SK-N-SH (cell line): ENCODE results near the gene IGDCC3. TPM values are rescaled to one million over a fixed set of nuclear protein-coding genes. Genes with fewer than 3 reads are reported as not detected.

Experiments
- CTCF ChIA-PET: fragments of 300-600, 350-600 bp; formaldehyde crosslinking; extraction: SDS; loops from one replicate; lab custom pipeline; 2021; lab: Yijun Ruan, JAX
- POLR2A ChIA-PET: fragments of 350-600 bp; sonication (Branson Sonifier 250); formaldehyde crosslinking; extraction: SDS; loops from one replicate; lab custom pipeline; 2020; ENCODE audit warnings: antibody characterized with exemption, inconsistent platforms; lab: Yijun Ruan, JAX
- DNase-seq: peaks from one replicate; pipeline ENCODE4 v3.0.0; 2012
- H2AFZ ChIP-seq: fragments of 200-600 bp; sonication (generic); 2 replicates; pipeline ENCODE4 v1.8.1; 2016; ENCODE audit warnings: antibody characterized with exemption, mild to moderate bottlenecking, low read depth
- H3F3A ChIP-seq: fragments of 200-600 bp; sonication (generic); replicated peaks from 2 replicates; pipeline ENCODE3; 2016; ENCODE audit warnings: antibody characterized with exemption, mild to moderate bottlenecking; ENCODE audit not compliant: insufficient read depth
- H3K27ac ChIP-seq, 2 experiments: fragments of 200-500 bp in 1 of 2; fragments of 200-600 bp in 1 of 2; sonication (Bioruptor generic) in 1 of 2; sonication (generic), shearing (Covaris generic) in 1 of 2; 2 replicates each; pipeline versions ENCODE4 v1.5.1 to v1.6.1; 2014 to 2016; ENCODE audit warnings: low read depth in 2 of 2, inconsistent platforms in 1 of 2, low read length in 1 of 2, mild to moderate bottlenecking in 1 of 2, mixed read lengths in 1 of 2
- H3K27me3 ChIP-seq: fragments of 200-600 bp; sonication (generic), shearing (Covaris generic); 2 replicates; pipeline ENCODE4 v1.6.1; 2016; ENCODE audit warnings: mixed run types; ENCODE audit not compliant: insufficient read depth
- H3K36me3 ChIP-seq, 2 experiments: fragments of 200-500 bp in 1 of 2; fragments of 200-600 bp in 1 of 2; sonication (Bioruptor generic) in 1 of 2; sonication (generic) in 1 of 2; replicated peaks in 1 of 2; 2 replicates each; pipeline versions ENCODE3 to v1.5.1; 2014 to 2016; ENCODE audit warnings: low read length in 1 of 2, mild to moderate bottlenecking in 1 of 2; ENCODE audit not compliant: insufficient read depth in 2 of 2, control insufficient read depth in 1 of 2
- H3K4me1 ChIP-seq, 2 experiments: fragments of 200-500 bp in 1 of 2; fragments of 200-600 bp in 1 of 2; sonication (Bioruptor generic) in 1 of 2; sonication (generic), shearing (Covaris generic) in 1 of 2; 2 replicates each; pipeline versions ENCODE4 v1.5.1 to v1.6.1; 2014 to 2016; ENCODE audit warnings: low read depth in 1 of 2, low read length in 1 of 2, mixed run types in 1 of 2; ENCODE audit not compliant: insufficient read depth in 2 of 2, control insufficient read depth in 1 of 2
- H3K4me2 ChIP-seq: fragments of 200-600 bp; sonication (generic), shearing (Covaris generic); 2 replicates; pipeline ENCODE4 v1.6.1; 2017; ENCODE audit warnings: mixed run types
- H3K4me3 ChIP-seq, 2 experiments: fragments of 200-500 bp in 1 of 2; fragments of 200-600 bp in 1 of 2; sonication (Bioruptor generic) in 1 of 2; sonication (generic), shearing (Covaris generic) in 1 of 2; 2 replicates each; pipeline versions ENCODE4 v1.5.1 to v1.8.1; 2014 to 2016; ENCODE audit warnings: low read depth in 2 of 2, inconsistent platforms in 1 of 2, low read length in 1 of 2, mild to moderate bottlenecking in 1 of 2, mixed read lengths in 1 of 2, moderate library complexity in 1 of 2
- H3K79me2 ChIP-seq: fragments of 200-600 bp; sonication (generic); 2 replicates; pipeline ENCODE4 v1.8.1; 2017; ENCODE audit warnings: mild to moderate bottlenecking; ENCODE audit not compliant: insufficient read depth
- H3K9ac ChIP-seq: fragments of 200-600 bp; sonication (generic); 2 replicates; pipeline ENCODE4 v1.6.1; 2017; ENCODE audit warnings: mixed run types
- H3K9me2 ChIP-seq: fragments of 200-600 bp; sonication (generic); 2 replicates; pipeline ENCODE4 v1.6.1; 2017; ENCODE audit warnings: mixed run types
- H3K9me3 ChIP-seq: fragments of 200-600 bp; sonication (generic); 2 replicates; pipeline ENCODE4 v1.6.1; 2017; ENCODE audit warnings: mixed run types, mild to moderate bottlenecking, moderate library complexity
- H4K20me1 ChIP-seq: fragments of 200-600 bp; sonication (generic); 2 replicates; pipeline ENCODE4 v1.6.1; 2017; ENCODE audit warnings: mild to moderate bottlenecking, mixed run types; ENCODE audit not compliant: insufficient read depth
- CHD2 ChIP-seq: fragments of 150-350 bp; IDR thresholded peaks from 2 replicates; pipeline ENCODE4 v1.6.1; 2018; ENCODE audit warnings: low read length; ENCODE audit not compliant: partially characterized antibody
- ELF1 ChIP-seq: IDR thresholded peaks from 2 replicates; pipeline ENCODE4 v1.4.0; 2012
- EP300 ChIP-seq, 2 experiments: IDR thresholded peaks; 2 replicates each; pipeline versions ENCODE4 v1.4.0 to v1.6.1; 2012; ENCODE audit warnings: borderline replicate concordance in 1 of 2, low read depth in 1 of 2, low read length in 1 of 2
- EZH2phosphoT487 ChIP-seq: fragments of 200-600 bp; sonication (generic); IDR thresholded peaks from 2 replicates; pipeline ENCODE4 v1.6.1; 2017; ENCODE audit warnings: low read depth, mixed run types, mild to moderate bottlenecking, antibody characterized with exemption, moderate library complexity, borderline replicate concordance
- GATA2 ChIP-seq: sonication (generic); formaldehyde crosslinking; IDR thresholded peaks from 2 replicates; pipeline ENCODE4 v1.5.0; 2020; ENCODE audit warnings: mild to moderate bottlenecking, missing genetic modification reagents
- IRF3 ChIP-seq: fragments of 150-350 bp; IDR thresholded peaks from 2 replicates; pipeline ENCODE4 v1.6.1; 2016; ENCODE audit warnings: mild to moderate bottlenecking, low read depth, low read length
- RFX5 ChIP-seq: IDR thresholded peaks from 2 replicates; pipeline ENCODE4 v1.6.1; 2012; ENCODE audit warnings: mild to moderate bottlenecking, improper control_type of control experiment, low read length
- RXRA ChIP-seq: IDR thresholded peaks from 2 replicates; pipeline ENCODE4 v1.4.0; 2012; ENCODE audit warnings: low read depth, mild to moderate bottlenecking, borderline replicate concordance
- YY1 ChIP-seq: IDR thresholded peaks from 2 replicates; pipeline ENCODE4 v1.4.0; 2012; ENCODE audit warnings: low read depth, mild to moderate bottlenecking
- ZBTB33 ChIP-seq: IDR thresholded peaks from 2 replicates; pipeline ENCODE4 v1.4.0; 2012; ENCODE audit warnings: low read depth, borderline replicate concordance
- WGBS: methylation state at CpG from one replicate; pipeline ENCODE4 v1.1.6; 2017; ENCODE audit warnings: low lambda C conversion rate; 5-methylcytosine and 5-hydroxymethylcytosine counted together
- polyA plus RNA-seq, 3 experiments: library from polyadenylated mRNA; depleted of rRNA; stranded (reverse); fragments of >200 nt; gene quantifications; 2 replicates each; pipeline ENCODE4 v1.2.3, GENCODE V29; 2012

Gene IGDCC3
- polyA plus RNA-seq, 1 of the 3 experiments (the other 2 are of a cell fraction): 0.43 TPM

GRCh38 chr15:65396965-65397317, 19.1 kb upstream of the IGDCC3 start:
- Histone ChIP-seq H3F3A (no peaks in the 10 kb centered on the region), H3K27me3 (peaks cover 29% of the 10 kb centered on the region), H3K4me1 (peaks cover 0 to 14% of the 10 kb centered on the region in 2 experiments; a peak in 1 of 4 replicates), H3K4me2 (no peak overlapping the region), H3K9me3 (no peaks in the 10 kb centered on the region), H3K36me3 (no peaks in the 10 kb centered on the region), H2AFZ (no peak overlapping the region), H3K9ac (no peak overlapping the region), H4K20me1 (no peaks in the 10 kb centered on the region), H3K4me3 (no peak overlapping the region), H3K9me2 (no peaks in the 10 kb centered on the region), H3K27ac (no peak overlapping the region), H3K79me2 (no peaks in the 10 kb centered on the region)
- WGBS: 67% methylated on average over 10 of the region's 10 CpGs
- TF ChIP-seq ZBTB33 (no peak), EP300 (IDR thresholded peaks at IDR 0.05; ENCODE audit: borderline replicate concordance in 1 of 2, low read depth in 1 of 2, low read length in 1 of 2) (no peak), YY1 (no peak), GATA2 (no peak), RXRA (no peak), ELF1 (no peak), CHD2 (no peak), EZH2phosphoT487 (no peak)
- CTCF ChIA-PET: interaction anchor here (2.2 to 37.1 kb wide), 3 partner anchors 11 to 74 kb away, joined by 5 to 969 read pairs (median 60); no protein-coding TSS in a partner anchor
- no peak for DNase-seq
- POLR2A ChIA-PET: no interaction called here

- Histone ChIP-seq H3K27ac (no peak overlapping the region), H3K4me3 (no peak overlapping the region; a peak in 1 of 4 replicates), H4K20me1 (no peaks in the 10 kb centered on the region), H3K36me3 (no peaks in the 10 kb centered on the region), H3K79me2 (no peaks in the 10 kb centered on the region), H3F3A (no peaks in the 10 kb centered on the region), H3K9ac (no peak overlapping the region), H3K4me1 (peaks cover 0 to 13% of the 10 kb centered on the region in 2 experiments; a peak in 1 of 4 replicates), H3K9me2 (no peaks in the 10 kb centered on the region), H3K27me3 (peaks cover 29% of the 10 kb centered on the region), H3K4me2 (no peak overlapping the region), H2AFZ (no peak overlapping the region)
- peak; percentile 60 for DNase-seq
- WGBS: 50% methylated on average over 34 of the region's 34 CpGs
- TF ChIP-seq RFX5 (no peak), IRF3 (no peak), RXRA (no peak)
- TF ChIP-seq, all 33 proteins: peak for 0
- no peaks in the 10 kb centered on the region for H3K9me3 ChIP-seq
- CTCF ChIA-PET: interaction anchor here (2.2 to 37.1 kb wide), 4 partner anchors 10 to 74 kb away, joined by 5 to 969 read pairs (median 34); no protein-coding TSS in a partner anchor
- POLR2A ChIA-PET: no interaction called here
Observed at GRCh38 chr15:65396283-65396964, 18.6 kb upstream of the IGDCC3 start.
